HepG2 (cell line): ENCODE results near the gene GTSF1L. TPM values are rescaled to one million over a fixed set of nuclear protein-coding genes. Genes with fewer than 3 reads are reported as not detected.

Experiments used
- AKAP8 ChIP-seq: sonication (generic); formaldehyde crosslinking; IDR thresholded peaks from 2 replicates; pipeline ENCODE4 v1.5.1; 2020; ENCODE audit warnings: mild to moderate bottlenecking, missing genetic modification reagents
- CENPX ChIP-seq: sonication (generic); formaldehyde crosslinking; IDR thresholded peaks from 2 replicates; pipeline ENCODE4 v1.9.0; 2021; ENCODE audit warnings: mild to moderate bottlenecking, missing genetic modification reagents, moderate library complexity
- FUBP1 ChIP-seq: sonication (generic); formaldehyde crosslinking; IDR thresholded peaks from 2 replicates; pipeline ENCODE4 v1.5.1; 2020; ENCODE audit warnings: missing genetic modification reagents, mild to moderate bottlenecking, borderline replicate concordance
- HNF4A ChIP-seq: sonication (generic); formaldehyde crosslinking; IDR thresholded peaks from 2 replicates; pipeline ENCODE4 v1.4.0; 2020; ENCODE audit warnings: missing genetic modification reagents
- HNRNPL ChIP-seq: fragments of 200-400 bp; formaldehyde crosslinking; IDR thresholded peaks from 2 replicates; pipeline ENCODE4 v1.6.1; 2017; ENCODE audit warnings: mild to moderate bottlenecking, low read depth, low read length
- HOXD1 ChIP-seq: sonication (generic); formaldehyde crosslinking; IDR thresholded peaks from 2 replicates; pipeline ENCODE4 v1.5.0; 2020; ENCODE audit warnings: missing genetic modification reagents
- JUNB ChIP-seq: sonication (generic); formaldehyde crosslinking; IDR thresholded peaks from 2 replicates; pipeline ENCODE4 v1.8.0; 2022; ENCODE audit warnings: missing genetic modification reagents, mild to moderate bottlenecking, borderline replicate concordance
- KAT7 ChIP-seq: IDR thresholded peaks from 2 replicates; pipeline ENCODE4 v1.6.1; 2018; ENCODE audit warnings: borderline replicate concordance, missing compliant biosample characterization
- MED8 ChIP-seq: sonication (generic); formaldehyde crosslinking; IDR thresholded peaks from 2 replicates; pipeline ENCODE4 v1.8.1; 2023; ENCODE audit warnings: mild to moderate bottlenecking, missing genetic modification reagents; ENCODE audit not compliant: insufficient replicate concordance
- MEIS2 ChIP-seq: sonication (generic); formaldehyde crosslinking; IDR thresholded peaks from 2 replicates; pipeline ENCODE4 v1.9.0; 2021; ENCODE audit warnings: mild to moderate bottlenecking, missing genetic modification reagents
- NFIB ChIP-seq: sonication (generic); formaldehyde crosslinking; IDR thresholded peaks from 2 replicates; pipeline ENCODE4 v1.9.0; 2021; ENCODE audit warnings: missing genetic modification reagents, mild to moderate bottlenecking, borderline replicate concordance
- NFYC ChIP-seq: IDR thresholded peaks from 2 replicates; pipeline ENCODE4 v1.6.1; 2016; ENCODE audit warnings: missing genetic modification reagents, missing compliant biosample characterization
- NRL ChIP-seq: sonication (generic); formaldehyde crosslinking; IDR thresholded peaks from 2 replicates; pipeline ENCODE4 v1.5.0; 2020; ENCODE audit warnings: missing genetic modification reagents, mild to moderate bottlenecking, moderate library complexity, borderline replicate concordance
- PHB2 ChIP-seq: fragments of 450-650 bp; IDR thresholded peaks from 2 replicates; pipeline ENCODE4 v1.6.1; 2018; ENCODE audit not compliant: partially characterized antibody
- SMC3 ChIP-seq: IDR thresholded peaks from 2 replicates; pipeline ENCODE4 v1.6.1; 2011; ENCODE audit warnings: low read length, improper control_type of control experiment
- TBL1XR1 ChIP-seq: fragments of 150-350 bp; IDR thresholded peaks from 2 replicates; pipeline ENCODE4 v1.6.1; 2014; ENCODE audit warnings: borderline replicate concordance, low read length; ENCODE audit not compliant: partially characterized antibody
- TCF7 ChIP-seq: sonication (generic); IDR thresholded peaks from 2 replicates; pipeline ENCODE4 v1.6.1; 2016; ENCODE audit warnings: antibody characterized with exemption, low read depth
- TEF ChIP-seq: sonication (generic); formaldehyde crosslinking; IDR thresholded peaks from 2 replicates; pipeline ENCODE4 v1.5.0; 2020; ENCODE audit warnings: missing genetic modification reagents
- TGIF2 ChIP-seq: IDR thresholded peaks from 2 replicates; pipeline ENCODE4 v1.6.1; 2016; ENCODE audit warnings: control low read depth, missing compliant biosample characterization
- ZBTB20 ChIP-seq: sonication (generic); formaldehyde crosslinking; IDR thresholded peaks from 2 replicates; pipeline ENCODE4 v1.8.1; 2023; ENCODE audit warnings: missing genetic modification reagents, low read depth, mild to moderate bottlenecking, borderline replicate concordance
- ZBTB25 ChIP-seq: IDR thresholded peaks from 2 replicates; pipeline ENCODE4 v1.6.1; 2018; ENCODE audit warnings: missing genetic modification reagents
- ZFP91 ChIP-seq: sonication (generic); formaldehyde crosslinking; IDR thresholded peaks from 2 replicates; pipeline ENCODE4 v1.9.0; 2022; ENCODE audit warnings: missing genetic modification reagents, mild to moderate bottlenecking, borderline replicate concordance
- ZFY ChIP-seq: sonication (generic); formaldehyde crosslinking; IDR thresholded peaks from 2 replicates; pipeline ENCODE4 v1.4.0; 2020; ENCODE audit warnings: missing genetic modification reagents
- ZNF652 ChIP-seq: IDR thresholded peaks from 2 replicates; pipeline ENCODE4 v1.6.1; 2016; ENCODE audit warnings: low read depth, borderline replicate concordance
- ZNF770 ChIP-seq: sonication (generic); formaldehyde crosslinking; IDR thresholded peaks from 2 replicates; pipeline ENCODE4 v1.5.0; 2020; ENCODE audit warnings: mild to moderate bottlenecking, missing genetic modification reagents
- polyA plus RNA-seq, 8 experiments: library from polyadenylated mRNA; depleted of rRNA in 3 of 8; stranded (reverse) in 7 of 8; unstranded in 1 of 8; fragments of >200 nt; fragmentation: Illumina TruSeq in 4 of 8; extraction: Trizol in 4 of 8; gene quantifications; 2 replicates each; pipeline versions ENCODE4 v1.2.1 to v1.2.3, GENCODE V29; 2011 to 2016; ENCODE audit warnings: low read depth in 4 of 8, missing spikeins in 1 of 8, mixed read lengths in 1 of 8; ENCODE audit not compliant: insufficient read depth in 1 of 8
- total RNA-seq, 5 experiments: library from RNA; depleted of rRNA; stranded (reverse); fragments of >200 nt; fragmentation: Illumina TruSeq; extraction: Trizol; gene quantifications; 2 replicates each; pipeline ENCODE4 v1.2.3, GENCODE V29; 2016; ENCODE audit warnings: low read depth in 1 of 5

The GTSF1L gene
- total and polyA plus RNA-seq, 2 of the 13 experiments (the other 11 are each of a cell fraction or from before 2014, with no cell fraction given): not detected

GRCh38 chr20:43749734-43750294 is 23.0 kb upstream of the GTSF1L start (continued):
- TF ChIP-seq ZBTB25: no peak
- no peak for TF ChIP-seq HNF4A (CRISPR knock-in tag)
- TF ChIP-seq ZFY: no peak
- TF ChIP-seq MEIS2 (CRISPR knock-in tag): no peak
- no peak for TF ChIP-seq CENPX
- TF ChIP-seq MED8 (CRISPR knock-in tag): no peak
- peak; percentile 78; the same call in 1 of the 2 replicates for TF ChIP-seq NRL
- TF ChIP-seq HOXD1 (CRISPR knock-in tag): no peak
- TF ChIP-seq AKAP8 (CRISPR knock-in tag): no peak
- TF ChIP-seq KAT7 (CRISPR knock-in tag): no peak
- no peak; the same call in 1 of the 2 replicates for TF ChIP-seq ZFP91 (CRISPR knock-in tag)
- no peak for TF ChIP-seq ZNF770 (CRISPR knock-in tag)
- TF ChIP-seq ZBTB20: no peak
- TF ChIP-seq ZNF652 (CRISPR knock-in tag): no peak
- TF ChIP-seq TGIF2 (CRISPR knock-in tag): no peak
- no peak for TF ChIP-seq NFYC (CRISPR knock-in tag)
- no peak for TF ChIP-seq FUBP1 (CRISPR knock-in tag)
- no peak for TF ChIP-seq NFIB (CRISPR knock-in tag)
- no peak for TF ChIP-seq TCF7
- TF ChIP-seq SMC3: peak; percentile 69; the same call in 1 of the 2 replicates
- TF ChIP-seq TEF (CRISPR knock-in tag): no peak
- no peak for TF ChIP-seq TBL1XR1
- no peak for TF ChIP-seq PHB2
- no peak for TF ChIP-seq HNRNPL
- TF ChIP-seq JUNB (CRISPR knock-in tag): no peak
